Pulmonary artery endothelial cell (primary cell): ENCODE results near the gene F3. TPM values are rescaled to one million over a fixed set of nuclear protein-coding genes. Genes with fewer than 3 reads are reported as not detected.

Source experiments
- total RNA-seq: library from RNA; depleted of rRNA; stranded (reverse); fragments of >200 nt; gene quantifications from 2 replicates; pipeline ENCODE4 v1.2.3, GENCODE V29; 2014

The F3 gene
- total RNA-seq, 1 donor from 2014 or later = 2.0 TPM

Other genes starting within 250 kb of the F3 start
- gene ABCD3, start 123.4 kb downstream of the F3 start, total RNA-seq = 30.5 and 37.3 TPM in 2 replicates